Neuronal stem cell (in vitro differentiated cells): Measurements from ENCODE around the gene PLXNB1.

ENCODE experiments used
- DNase-seq: peaks from one replicate; pipeline ENCODE4 v3.0.0-alpha.2; 2013; ENCODE audit warnings: low spot score
- H2AFZ ChIP-seq: one replicate; pipeline ENCODE4 v1.6.1; 2013; ENCODE audit warnings: mild to moderate bottlenecking, low read length, inconsistent platforms
- H2AK5ac ChIP-seq: 2 replicates; pipeline ENCODE4 v1.6.1; 2013; ENCODE audit warnings: low read depth, mild to moderate bottlenecking, inconsistent platforms, low read length, moderate library complexity, mixed read lengths
- H2BK120ac ChIP-seq: 2 replicates; pipeline ENCODE4 v1.6.1; 2013; ENCODE audit warnings: low read depth, mild to moderate bottlenecking, inconsistent platforms, low read length, moderate library complexity, mixed read lengths
- H2BK12ac ChIP-seq: one replicate; pipeline ENCODE4 v1.6.1; 2013; ENCODE audit warnings: low read length, inconsistent platforms
- H2BK15ac ChIP-seq: 2 replicates; pipeline ENCODE4 v1.6.1; 2013; ENCODE audit warnings: mild to moderate bottlenecking, low read length, inconsistent platforms, mixed read lengths
- H2BK5ac ChIP-seq: one replicate; pipeline ENCODE4 v1.6.1; 2013; ENCODE audit warnings: inconsistent platforms, mild to moderate bottlenecking, low read length, moderate library complexity
- H3K14ac ChIP-seq: one replicate; pipeline ENCODE4 v1.6.1; 2013; ENCODE audit warnings: low read length, inconsistent platforms
- H3K18ac ChIP-seq: 2 replicates; pipeline ENCODE4 v1.6.1; 2013; ENCODE audit warnings: low read length, inconsistent platforms
- H3K23ac ChIP-seq: 2 replicates; pipeline ENCODE4 v1.6.1; 2013; ENCODE audit warnings: low read depth, mild to moderate bottlenecking, mixed read lengths, low read length, inconsistent platforms; ENCODE audit not compliant: poor library complexity
- H3K27ac ChIP-seq: replicated peaks from 3 replicates; pipeline ENCODE4 v1.5.1; 2013; ENCODE audit warnings: low read length, inconsistent platforms
- H3K27me3 ChIP-seq, 3 experiments: 2 replicates each; pipeline ENCODE4 v1.6.1; 2013; ENCODE audit warnings: low read length in 3 of 3, mild to moderate bottlenecking in 2 of 3, inconsistent platforms in 1 of 3, low read depth in 1 of 3, mixed read lengths in 1 of 3, moderate library complexity in 1 of 3; ENCODE audit not compliant: control insufficient read depth in 3 of 3, insufficient read depth in 3 of 3
- H3K36me3 ChIP-seq, 2 donors: replicated peaks in 1 of 2; 2 replicates each; pipeline ENCODE4 v1.6.1; 2013; ENCODE audit warnings: low read length in 2 of 2; ENCODE audit not compliant: control insufficient read depth in 2 of 2, insufficient read depth in 2 of 2
- H3K4ac ChIP-seq: 2 replicates; pipeline ENCODE4 v1.6.1; 2013; ENCODE audit warnings: inconsistent platforms, mild to moderate bottlenecking, low read length, moderate library complexity
- H3K4me1 ChIP-seq, 2 donors: 1 replicate in 1 of 2; 2 replicates in 1 of 2; pipeline ENCODE4 v1.6.1; 2013; ENCODE audit warnings: low read length in 2 of 2, low read depth in 1 of 2; ENCODE audit not compliant: control insufficient read depth in 2 of 2, insufficient read depth in 1 of 2
- H3K4me2 ChIP-seq: one replicate; pipeline ENCODE4 v1.6.1; 2013; ENCODE audit warnings: mild to moderate bottlenecking, low read length, inconsistent platforms; ENCODE audit not compliant: insufficient read depth, poor library complexity, severe bottlenecking
- H3K4me3 ChIP-seq, 2 donors: 2 replicates each; pipeline ENCODE4 v1.5.1; 2013; ENCODE audit warnings: low read length in 2 of 2, mild to moderate bottlenecking in 2 of 2, inconsistent platforms in 1 of 2, moderate library complexity in 1 of 2
- H3K79me1 ChIP-seq: one replicate; pipeline ENCODE4 v1.6.1; 2013; ENCODE audit warnings: low read depth, mild to moderate bottlenecking, inconsistent platforms, low read length, moderate library complexity
- H3K9ac ChIP-seq: one replicate; pipeline ENCODE4 v1.6.1; 2013; ENCODE audit warnings: mild to moderate bottlenecking, low read depth, low read length, inconsistent platforms; ENCODE audit not compliant: poor library complexity
- H3K9me3 ChIP-seq, 2 donors: replicated peaks in 1 of 2; 2 replicates each; pipeline versions ENCODE3 to v1.6.1; 2013; ENCODE audit warnings: low read length in 2 of 2, mild to moderate bottlenecking in 2 of 2, inconsistent platforms in 1 of 2, low read depth in 1 of 2, mixed read lengths in 1 of 2, moderate library complexity in 1 of 2; ENCODE audit not compliant: control insufficient read depth in 2 of 2, insufficient read depth in 1 of 2
- H4K8ac ChIP-seq: one replicate; pipeline ENCODE4 v1.6.1; 2013; ENCODE audit warnings: low read depth, mild to moderate bottlenecking, inconsistent platforms, low read length, moderate library complexity
- H4K91ac ChIP-seq: one replicate; pipeline ENCODE4 v1.6.1; 2013; ENCODE audit warnings: low read length, low read depth, mild to moderate bottlenecking, inconsistent platforms; ENCODE audit not compliant: poor library complexity
- WGBS, 2 donors: extraction: QIAGEN DNeasy Blood & Tissue Kit; methylation state at CpG; one replicate each; pipeline ENCODE4 v1.1.7; 2013; ENCODE audit warnings: missing lambda C conversion rate in 2 of 2, mixed read lengths in 1 of 2; ENCODE audit not compliant: insufficient read length in 2 of 2, insufficient replicate concordance in 1 of 2; ENCODE audit errors: extremely low coverage in 2 of 2; 5-methylcytosine and 5-hydroxymethylcytosine counted together

The PLXNB1 gene

GRCh38 chr3:48387634-48388033, 42.3 kb downstream of the PLXNB1 start:
- Histone ChIP-seq H3K4me1 (no peaks in the 10 kb centered on the region), H3K23ac (no peak overlapping the region), H2AK5ac (no peak overlapping the region), H3K4me3 (no peak overlapping the region), H2BK5ac (no peak overlapping the region), H3K36me3 (no peaks in the 10 kb centered on the region), H3K18ac (no peak overlapping the region), H2BK15ac (no peak overlapping the region), H3K79me1 (no peaks in the 10 kb centered on the region), H3K9me3 (no peaks in the 10 kb centered on the region), H2AFZ (no peak overlapping the region), H2BK120ac (no peak overlapping the region), H3K4ac (no peak overlapping the region), H3K4me2 (no peak overlapping the region), H3K14ac (no peak overlapping the region), H4K91ac (no peak overlapping the region), H3K9ac (no peak overlapping the region), H2BK12ac (no peak overlapping the region), H3K27me3 (peaks cover 0 to 21% (median 0%) of the 10 kb centered on the region in 3 experiments), H3K27ac (no peak overlapping the region), H4K8ac (no peak overlapping the region)
- DNase-seq = no peak

DNA sequence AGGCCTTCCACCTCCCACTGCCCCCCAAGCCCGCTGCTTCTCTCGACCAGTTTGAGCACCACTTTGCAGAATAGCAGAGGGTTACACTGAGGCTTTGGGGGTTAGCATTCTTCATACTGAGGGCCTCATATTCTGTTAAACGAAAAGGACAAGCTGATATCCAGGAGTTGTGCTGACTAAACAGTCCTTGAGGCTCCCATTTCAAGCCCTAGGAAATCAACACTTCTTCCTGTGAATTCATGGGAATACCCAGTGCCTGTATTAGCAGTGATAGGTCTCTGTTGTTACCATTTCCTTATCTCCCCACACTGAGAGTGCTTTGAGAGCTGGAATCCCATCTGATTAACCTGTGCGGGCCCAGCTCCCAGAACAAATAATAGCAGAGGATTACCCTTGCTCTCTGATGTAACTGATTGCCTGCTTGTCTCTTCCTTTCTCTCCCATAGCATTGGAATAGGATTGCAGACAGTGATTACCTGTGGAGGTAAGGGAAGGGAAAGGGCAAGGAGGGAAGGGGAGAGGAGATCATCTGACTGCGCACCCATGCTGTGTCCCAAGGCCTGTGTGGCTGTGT, 56.9 kb downstream of the PLXNB1 start:
- no peak overlapping the region for H2BK120ac ChIP-seq
- H3K79me1 ChIP-seq = no peaks in the 10 kb centered on the region
- H3K23ac ChIP-seq = no peak overlapping the region
- H4K91ac ChIP-seq = no peak overlapping the region
- no peak overlapping the region for H3K14ac ChIP-seq
- no peak overlapping the region for H2AFZ ChIP-seq
- no peak overlapping the region for H3K9ac ChIP-seq
- H3K27me3 ChIP-seq = peaks cover 0 to 13% (median 0%) of the 10 kb centered on the region in 3 experiments
- no peak overlapping the region for H3K4me2 ChIP-seq
- no peak overlapping the region for H2AK5ac ChIP-seq
- H4K8ac ChIP-seq = peak overlapping the region; percentile 32
- WGBS, 2 donors = no CpG with 5 or more reads among the region's 5 CpGs
- no peak overlapping the region for H3K4me3 ChIP-seq
- no peak overlapping the region for H2BK5ac ChIP-seq
- H3K27ac ChIP-seq = no peak overlapping the region
- no peak overlapping the region for H2BK15ac ChIP-seq
- H3K36me3 ChIP-seq = no peaks in the 10 kb centered on the region
- no peak for DNase-seq
- H3K9me3 ChIP-seq = no peaks in the 10 kb centered on the region
- H3K4me1 ChIP-seq = peaks cover 3 to 12% of the 10 kb centered on the region in 2 donors
- H3K18ac ChIP-seq = no peak overlapping the region
- H3K4ac ChIP-seq = no peak overlapping the region
- no peak overlapping the region for H2BK12ac ChIP-seq

GRCh38 chr3:48372377-48372770, 57.5 kb downstream of the PLXNB1 start:
- no peak overlapping the region for H2AFZ ChIP-seq
- peaks cover 3 to 12% of the 10 kb centered on the region in 2 donors for H3K4me1 ChIP-seq
- no peak overlapping the region for H2BK12ac ChIP-seq
- no peak overlapping the region for H3K23ac ChIP-seq
- H3K27me3 ChIP-seq = peaks cover 0 to 17% (median 0%) of the 10 kb centered on the region in 3 experiments
- no peak overlapping the region for H2BK15ac ChIP-seq
- no peak overlapping the region for H2BK5ac ChIP-seq
- no peak overlapping the region for H3K9ac ChIP-seq
- no peak overlapping the region for H3K4me3 ChIP-seq
- no peak overlapping the region for H3K18ac ChIP-seq
- no peak overlapping the region for H3K4ac ChIP-seq
- H3K27ac ChIP-seq = no peak overlapping the region
- no peaks in the 10 kb centered on the region for H3K79me1 ChIP-seq
- no peak overlapping the region for H2BK120ac ChIP-seq
- no peak overlapping the region for H4K91ac ChIP-seq
- H3K4me2 ChIP-seq = no peak overlapping the region
- H3K14ac ChIP-seq = no peak overlapping the region
- H3K9me3 ChIP-seq = no peaks in the 10 kb centered on the region
- no CpG with 5 or more reads among the region's 7 CpGs for WGBS, 2 donors
- no peaks in the 10 kb centered on the region for H3K36me3 ChIP-seq
- no peak for DNase-seq
- no peak overlapping the region for H2AK5ac ChIP-seq
- H4K8ac ChIP-seq = no peak overlapping the region

GRCh38 chr3:48371651-48372376, 58.1 kb downstream of the PLXNB1 start, which contains the start of gene FBXW12:
Gene FBXW12 (plus strand): TSS chr3:48372219. CDS start chr3:48372768, 549 bp downstream.
- Histone ChIP-seq H3K9me3 (no peaks in the 10 kb centered on the region), H2AK5ac (no peak within 1 kb of the TSS), H4K8ac (no peak within 1 kb of the TSS), H3K4me3 (no peak within 1 kb of the TSS), H3K27ac (no peak within 1 kb of the TSS), H3K4ac (no peak within 1 kb of the TSS), H2BK120ac (no peak within 1 kb of the TSS), H2BK15ac (no peak within 1 kb of the TSS), H2AFZ (no peak within 1 kb of the TSS), H2BK12ac (no peak within 1 kb of the TSS), H3K36me3 (no peaks in the 10 kb centered on the region), H3K4me2 (no peak within 1 kb of the TSS), H2BK5ac (no peak within 1 kb of the TSS), H3K14ac (no peak within 1 kb of the TSS), H3K27me3 (peaks cover 0 to 21% (median 0%) of the 10 kb centered on the region in 3 experiments), H4K91ac (no peak within 1 kb of the TSS), H3K79me1 (no peaks in the 10 kb centered on the region), H3K18ac (no peak within 1 kb of the TSS), H3K9ac (no peak within 1 kb of the TSS), H3K23ac (no peak within 1 kb of the TSS), H3K4me1 (peaks cover 3 to 12% of the 10 kb centered on the region in 2 donors)
- no CpG with 5 or more reads among the region's 11 CpGs for WGBS, 2 donors
- DNase-seq = no peak
